Stimulated activated CD8-positive, alpha-beta memory T cell treated with anti-CD3 and anti-CD28 coated beads, Interleukin-15, amount 100 ng/mL, for 48 hours (primary cell): Measurements from ENCODE around the gene ESPL1.
"Not testable (repeated sequence)": the region's sequence is repeated elsewhere in the genome, so short reads cannot be mapped to it uniquely, and the experiment has no call there.

ENCODE experiments used
- DNase-seq, 2 donors: peaks; one replicate each; pipeline ENCODE4 v3.0.0-alpha.2; 2020; ENCODE audit warnings: low read depth in 2 of 2

ESPL1 gene

DNA sequence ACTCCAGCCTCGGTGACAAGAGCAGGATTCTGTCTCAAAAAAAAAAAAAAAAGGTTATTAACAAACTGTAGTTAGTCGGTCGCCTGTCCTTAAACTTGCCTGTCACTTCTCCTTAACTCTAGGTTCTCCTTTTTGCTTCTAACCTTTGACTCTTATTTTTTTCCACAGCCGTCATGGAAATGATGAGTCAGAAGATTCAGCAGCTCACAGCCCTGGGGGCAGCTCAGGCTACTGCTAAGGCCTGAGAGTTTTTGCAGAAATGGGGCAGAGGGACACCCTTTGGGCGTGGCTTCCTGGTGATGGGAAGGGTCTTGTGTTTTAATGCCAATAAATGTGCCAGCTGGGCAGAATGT, 31.0 kb downstream of the ESPL1 start:
- peak in 1 of 2 donors; percentile 23 for DNase-seq

- DNase-seq = peak; percentile 79 to 83
These were observed 31.5 kb downstream of the ESPL1 start, which contains the start of gene MYG1 for GRCh38 chr12:53299454-53300180. Gene MYG1, plus strand, starts transcription at chr12:53299695. Its CDS starts 43 bp downstream, at chr12:53299738.

- DNase-seq = peak; percentile 4 to 8
These were observed 32.1 kb downstream of the ESPL1 start for GRCh38 chr12:53300187-53300586.

DNA sequence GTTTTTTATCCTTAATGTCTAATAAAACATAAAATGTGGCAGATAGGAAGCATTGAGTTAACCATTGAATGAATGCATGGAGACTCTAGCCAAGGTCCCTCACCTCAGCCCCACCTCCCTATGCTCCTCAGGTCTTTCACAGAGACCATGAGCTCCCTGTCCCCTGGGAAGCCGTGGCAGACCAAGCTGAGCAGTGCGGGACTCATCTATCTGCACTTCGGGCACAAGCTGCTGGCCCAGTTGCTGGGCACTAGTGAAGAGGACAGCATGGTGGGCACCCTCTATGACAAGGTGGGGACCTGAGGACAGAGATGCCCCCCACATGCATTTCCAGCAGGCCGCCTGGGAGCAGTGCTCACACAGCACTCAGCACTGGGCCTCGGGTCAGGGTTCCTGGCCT, 34.8 kb downstream of the ESPL1 start:
- no peak for DNase-seq

- DNase-seq = no peak
These were observed 38.7 kb downstream of the ESPL1 start for GRCh38 chr12:53306826-53307225.

GRCh38 chr12:53308276-53308675, 40.2 kb downstream of the ESPL1 start:
- DNase-seq = no peak

DNA sequence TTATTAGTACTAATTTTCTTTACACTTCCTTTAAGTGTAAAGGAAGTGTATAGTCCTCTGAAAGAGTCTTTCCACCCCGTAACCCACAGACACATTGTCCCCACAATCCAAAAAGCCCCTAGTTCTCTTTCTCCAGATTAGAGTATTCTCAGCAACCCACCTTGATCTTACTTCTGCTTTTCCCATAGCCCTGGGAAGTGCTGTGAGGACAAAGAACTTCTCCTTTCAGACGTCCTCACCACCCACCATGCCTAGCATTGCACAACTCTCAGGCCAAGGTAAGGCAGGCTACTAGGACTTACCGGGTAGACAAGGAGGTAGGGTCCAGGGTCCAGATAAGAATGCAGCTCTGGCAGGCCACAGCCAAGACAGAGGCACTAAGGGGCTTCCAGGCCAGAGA, 45.9 kb downstream of the ESPL1 start:
- no peak for DNase-seq

DNA sequence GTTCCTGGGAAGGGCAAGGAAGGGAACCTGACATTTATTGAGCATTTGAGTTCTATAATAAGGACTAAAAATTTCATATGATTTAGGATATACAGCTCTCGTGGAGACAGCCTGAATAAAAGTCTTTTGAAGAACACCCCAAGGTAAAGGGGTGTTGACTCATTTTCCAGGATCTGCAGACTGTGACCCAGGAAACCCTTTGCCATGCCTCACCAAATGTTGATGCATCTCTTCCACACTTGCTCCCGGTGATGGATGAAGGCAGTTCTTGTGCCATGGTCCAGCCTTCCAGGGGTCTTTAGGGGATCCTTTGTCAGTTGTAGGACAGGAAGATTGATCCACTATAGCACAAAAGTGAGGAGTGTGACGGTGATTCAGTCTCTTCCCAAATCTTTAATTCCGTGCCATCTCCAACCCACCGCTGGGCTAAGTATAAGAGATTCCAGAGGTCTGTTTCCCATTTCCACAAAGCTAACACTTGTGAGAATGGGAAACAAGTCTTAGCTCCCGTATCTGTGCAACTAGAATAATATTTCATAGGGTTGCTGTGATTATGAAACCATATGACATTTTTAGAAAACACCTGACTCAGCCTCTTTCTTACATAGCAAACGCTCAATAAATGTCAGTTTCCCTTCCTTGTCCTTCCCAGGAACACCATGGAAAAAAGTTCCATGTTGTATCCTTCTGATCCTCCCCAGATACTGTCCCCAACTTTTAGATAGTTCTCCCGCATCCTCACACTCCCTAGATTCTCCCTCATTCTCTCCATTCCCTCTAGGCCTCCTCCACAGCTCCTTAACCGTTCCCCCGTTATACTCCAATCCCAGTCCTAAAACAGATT, 52.5 kb downstream of the ESPL1 start:
- no peak for DNase-seq

- DNase-seq = peak in 1 of 2 donors; percentile 26
These were observed 56.1 kb downstream of the ESPL1 start for GRCh38 chr12:53324113-53324778.

- peak; percentile 90 to 93 for DNase-seq
These were observed 56.8 kb downstream of the ESPL1 start for GRCh38 chr12:53324779-53325510.

DNA sequence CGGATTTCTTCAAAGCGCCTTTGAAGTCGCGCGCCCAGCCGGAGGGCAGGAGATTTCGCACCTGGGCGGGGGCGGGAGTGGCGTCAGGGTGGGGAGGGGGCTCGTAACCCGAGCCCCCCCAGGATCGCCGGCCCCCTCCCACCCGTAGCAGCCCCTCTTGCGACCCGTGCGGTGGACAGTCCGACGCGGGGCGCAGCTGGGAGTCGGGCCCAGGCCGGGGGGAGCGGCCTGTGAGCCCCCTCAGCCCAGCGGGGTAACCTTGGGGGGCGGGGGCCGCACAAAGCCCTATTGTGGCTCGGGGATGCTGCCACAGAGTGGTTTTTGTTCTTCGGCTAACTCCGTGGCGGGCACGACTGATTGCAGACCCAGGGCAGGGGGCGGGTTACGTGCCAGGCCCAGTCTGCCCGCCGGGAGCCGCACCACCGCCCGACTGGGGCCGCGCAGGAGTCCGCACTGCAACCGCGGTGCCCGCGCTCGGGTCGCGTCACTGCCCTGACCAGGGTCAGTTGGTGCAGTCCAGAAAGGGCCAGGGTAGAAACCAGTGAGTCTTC, 57.5 kb downstream of the ESPL1 start:
- DNase-seq = no peak

DNA sequence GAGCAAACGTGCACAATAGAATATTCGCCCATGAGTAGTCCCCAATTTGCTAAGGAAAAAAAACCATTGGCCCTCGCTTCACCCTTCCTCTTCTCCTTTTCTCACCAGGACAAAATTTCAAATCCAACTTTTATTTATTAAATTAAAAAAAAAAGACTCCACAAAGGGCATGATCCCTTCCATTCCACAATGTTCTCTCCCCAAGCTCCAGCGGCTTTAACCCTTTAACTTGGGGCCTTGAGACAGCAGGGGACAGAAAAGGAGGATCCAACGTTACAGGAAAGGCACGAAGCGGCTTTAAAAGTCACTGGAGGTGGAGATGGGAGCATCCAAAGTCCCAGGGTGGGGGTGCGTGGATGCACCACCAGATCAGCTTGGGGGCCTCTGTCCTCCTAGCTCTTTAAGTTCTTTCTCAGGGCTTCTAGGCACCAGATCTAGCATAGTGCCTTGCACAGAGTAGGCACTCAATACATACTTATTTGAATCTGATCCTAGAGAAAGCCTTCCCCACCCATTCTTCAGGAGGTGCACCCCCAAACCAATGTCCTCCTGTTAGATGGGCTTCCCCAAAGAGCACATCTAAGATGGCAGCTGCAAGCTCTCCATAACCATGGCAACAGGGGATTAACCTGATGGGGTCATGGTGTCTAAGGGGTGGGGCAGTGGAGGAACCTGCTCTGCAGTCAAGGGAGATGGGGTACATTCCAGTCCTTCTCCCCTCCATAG, 58.5 kb downstream of the ESPL1 start:
- no peak for DNase-seq

DNA sequence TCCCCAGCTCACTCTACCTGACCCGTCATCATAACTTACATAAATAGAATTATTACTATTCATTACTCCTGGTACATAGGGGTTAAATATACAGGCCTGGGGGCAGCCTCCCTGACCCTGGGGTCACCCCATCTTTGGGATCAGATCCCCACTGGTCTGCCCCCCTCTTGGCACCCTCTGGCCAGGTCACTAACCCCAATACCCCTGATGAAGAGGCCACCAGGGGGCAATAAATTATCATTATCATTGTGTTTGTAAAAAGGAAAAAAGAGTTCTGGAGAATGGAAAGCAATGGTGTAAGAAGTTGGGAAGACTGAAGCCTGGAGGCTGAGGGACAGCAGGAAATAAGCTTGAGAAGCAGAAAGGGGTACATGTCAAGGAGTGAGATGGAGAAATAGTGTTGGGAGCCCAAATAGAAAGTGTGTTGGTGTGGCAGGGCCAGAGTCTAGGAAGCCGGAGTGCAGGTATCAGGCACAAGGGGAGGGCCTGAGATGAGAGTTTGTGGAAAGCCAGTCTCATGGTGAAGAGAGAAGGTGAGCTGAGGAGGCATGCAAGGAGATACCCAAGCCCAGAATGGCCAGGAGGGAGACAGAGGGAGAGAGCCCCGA, 59.4 kb downstream of the ESPL1 start:
- DNase-seq = no peak

DNA sequence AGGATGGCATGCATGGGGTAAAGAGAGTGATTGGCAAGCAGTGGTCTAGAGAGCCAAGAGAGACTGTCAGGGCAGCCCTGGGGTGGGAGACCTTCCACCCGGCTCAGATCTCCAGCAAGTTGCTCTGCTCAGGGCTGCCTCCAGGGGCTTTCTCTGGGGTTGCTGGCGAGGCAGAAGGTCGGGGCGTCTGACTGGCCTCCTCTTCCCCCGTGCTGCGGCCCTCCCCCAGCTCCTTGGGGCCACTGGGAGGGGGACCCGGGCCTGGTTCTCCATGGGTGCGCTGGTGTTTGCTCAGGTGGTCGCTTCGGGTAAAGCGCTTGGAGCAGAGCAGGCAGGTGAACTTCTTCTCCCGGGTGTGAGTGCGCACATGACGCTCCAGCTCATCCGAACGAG, 59.9 kb downstream of the ESPL1 start:
- no peak for DNase-seq

DNA sequence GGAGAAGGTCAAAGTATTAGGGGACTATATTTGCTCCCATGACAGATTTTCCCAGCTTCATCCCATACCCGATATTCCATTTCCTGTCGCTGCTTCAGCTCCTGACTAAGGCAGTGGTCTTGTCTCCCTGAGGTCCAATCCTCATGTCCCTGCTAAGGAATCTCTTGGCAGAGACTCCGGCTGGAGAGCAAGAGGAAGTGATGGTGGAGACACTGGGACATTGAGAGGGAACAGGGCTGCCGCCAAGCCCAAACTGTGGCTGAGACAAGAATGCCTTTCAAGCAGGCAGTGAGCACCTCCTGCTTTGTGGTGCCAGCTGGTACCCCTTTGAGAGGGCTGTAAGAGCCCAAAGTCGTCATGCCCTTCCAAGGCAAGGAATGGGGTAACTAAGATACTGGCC, 62.6 kb downstream of the ESPL1 start:
- no peak for DNase-seq

- not testable (repeated sequence) for DNase-seq
These were observed 64.2 kb downstream of the ESPL1 start for GRCh38 chr12:53332339-53332738.

DNA sequence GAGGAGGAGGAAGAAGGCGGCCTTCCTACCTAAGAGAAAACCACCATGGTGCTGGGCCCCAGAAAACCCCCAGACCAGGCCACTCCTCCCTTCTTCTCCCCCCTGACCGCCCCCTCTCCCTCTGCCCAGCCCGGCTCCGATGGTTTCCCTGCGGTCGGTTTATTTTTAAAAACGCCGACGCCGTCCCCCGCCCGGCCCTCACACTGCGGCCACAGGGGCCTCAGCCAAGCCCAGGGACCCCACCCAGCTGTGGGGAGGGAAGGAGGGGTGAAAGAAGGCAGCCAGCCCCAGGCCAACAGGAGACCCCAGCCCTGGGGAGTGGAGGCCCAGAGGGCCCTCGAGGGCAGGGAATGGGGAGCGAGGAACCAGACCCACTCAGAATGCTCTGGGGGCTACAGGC, 64.6 kb downstream of the ESPL1 start:
- no peak for DNase-seq

DNA sequence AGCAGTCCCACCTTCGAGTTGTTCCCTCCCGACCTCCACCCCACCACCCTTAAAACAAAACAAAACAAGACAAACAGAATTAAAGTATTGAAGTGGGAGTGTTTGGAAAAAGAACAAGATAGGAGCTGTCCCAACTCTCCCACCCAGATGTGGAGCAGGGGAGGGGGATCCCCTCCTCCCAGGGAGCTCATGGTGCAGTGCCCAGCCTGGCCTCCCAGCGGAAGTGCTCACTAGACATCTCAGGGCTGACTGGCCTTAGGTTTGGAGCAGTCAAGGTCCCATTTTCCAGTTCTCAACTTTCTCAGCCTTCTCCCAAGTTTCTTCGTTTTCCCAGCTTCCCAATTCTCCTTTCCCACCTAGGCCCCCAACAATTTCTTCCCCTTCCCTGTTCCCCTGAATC, 65.2 kb downstream of the ESPL1 start:
- DNase-seq = no peak

DNA sequence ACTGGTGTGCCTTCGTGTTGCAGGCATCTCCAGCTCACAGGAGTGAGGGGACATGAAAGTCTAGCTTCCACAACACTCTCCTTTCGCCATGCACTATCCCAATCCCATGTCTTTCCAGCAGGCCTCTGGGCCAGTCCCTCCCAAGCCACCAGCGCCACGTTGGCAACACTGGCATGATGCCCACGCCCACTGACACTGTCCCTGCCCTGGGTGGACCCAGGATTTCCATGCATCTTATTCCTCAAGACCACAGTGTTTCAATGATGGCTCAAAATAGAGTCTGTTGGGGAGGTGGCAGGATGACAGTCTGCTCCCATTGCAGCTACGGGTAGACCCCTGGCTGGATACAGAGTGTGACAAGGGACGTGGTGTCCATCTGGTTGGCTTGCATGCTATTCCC, 65.7 kb downstream of the ESPL1 start:
- DNase-seq = no peak

- no peak for DNase-seq
These were observed 66.7 kb downstream of the ESPL1 start for GRCh38 chr12:53334822-53335221.
